Epithelial cell of alveolus of lung (primary cell): ENCODE results near the gene OR12D1. TPM values are rescaled to one million over a fixed set of nuclear protein-coding genes. Genes with fewer than 3 reads are reported as not detected.

ENCODE experiments used
- total RNA-seq: library from RNA; depleted of rRNA; stranded (reverse); fragments of >200 nt; gene quantifications from 2 replicates; pipeline ENCODE4 v1.2.1, GENCODE V29; 2015

The OR12D1 gene
- not detected in 2 replicates for total RNA-seq

DNA sequence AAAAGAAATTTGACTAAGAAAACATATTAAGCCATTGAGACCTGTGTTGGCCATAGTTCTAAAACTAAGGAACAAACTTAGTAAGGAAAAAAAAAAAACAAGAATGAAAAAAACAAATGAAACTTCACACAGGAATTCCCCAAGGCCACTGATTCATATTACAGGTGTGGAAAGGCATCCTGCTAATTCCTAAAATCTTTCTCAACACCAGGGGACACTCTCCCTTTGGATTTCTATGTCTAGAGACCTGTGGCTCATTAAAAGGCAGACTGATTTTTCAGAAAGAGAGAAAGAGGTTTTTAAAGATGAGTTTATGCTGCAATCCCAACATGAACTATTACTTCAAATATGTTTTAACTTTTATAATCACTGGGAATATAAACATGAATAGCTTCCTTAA is at the start of gene OR12D1:
Gene OR12D1, plus strand, starts transcription at position 341 of the 400 bp plus-strand sequence.

DNA sequence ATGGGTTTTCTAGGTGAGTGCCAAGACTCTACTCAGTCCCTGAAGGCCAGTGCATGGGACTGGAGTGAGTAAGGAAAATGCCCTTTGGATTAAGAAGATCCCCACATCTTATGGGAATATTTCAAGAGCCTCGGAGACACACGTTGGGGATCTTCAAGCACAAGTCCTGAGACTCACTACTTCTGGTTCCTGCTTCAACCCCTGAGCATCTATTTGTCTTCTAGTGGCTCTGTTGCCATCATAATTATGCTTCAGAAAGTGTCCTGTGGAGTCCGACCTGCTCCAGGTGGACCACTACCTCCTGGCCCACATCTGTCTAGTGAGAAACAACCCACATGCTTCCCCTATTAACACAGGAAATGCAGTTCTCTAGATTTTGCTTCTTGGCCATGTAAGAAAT is 46.0 kb upstream of the OR12D1 start, which contains the start of gene OR5V1:
Gene OR5V1, minus strand, starts transcription at position 101 of the 400 bp plus-strand sequence. CDS start 12,670 bp downstream, outside the sequence.

DNA sequence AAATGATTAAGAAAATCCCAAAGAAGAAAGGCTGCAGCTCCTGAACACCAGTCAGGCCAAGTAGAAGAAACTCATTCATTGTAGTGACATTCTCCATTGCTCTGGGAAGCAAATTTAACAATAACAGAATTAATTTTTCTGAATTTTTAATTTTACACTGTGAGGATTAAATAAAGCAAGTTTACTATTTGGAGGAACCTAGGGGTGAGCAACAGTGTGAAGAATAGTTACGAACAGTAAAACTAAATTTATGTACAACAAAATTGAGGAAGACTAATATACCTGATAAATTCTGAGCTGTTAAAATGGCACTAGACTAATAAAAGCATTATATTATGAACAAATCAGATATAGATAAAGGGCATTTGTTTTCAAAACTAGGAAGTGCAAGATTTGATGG is 39.5 kb upstream of the OR12D1 start, which contains the start of gene OR12D3:
Gene OR12D3, minus strand, starts transcription at position 101 of the 400 bp plus-strand sequence. Its CDS starts 4 bp downstream, at position 97.

DNA sequence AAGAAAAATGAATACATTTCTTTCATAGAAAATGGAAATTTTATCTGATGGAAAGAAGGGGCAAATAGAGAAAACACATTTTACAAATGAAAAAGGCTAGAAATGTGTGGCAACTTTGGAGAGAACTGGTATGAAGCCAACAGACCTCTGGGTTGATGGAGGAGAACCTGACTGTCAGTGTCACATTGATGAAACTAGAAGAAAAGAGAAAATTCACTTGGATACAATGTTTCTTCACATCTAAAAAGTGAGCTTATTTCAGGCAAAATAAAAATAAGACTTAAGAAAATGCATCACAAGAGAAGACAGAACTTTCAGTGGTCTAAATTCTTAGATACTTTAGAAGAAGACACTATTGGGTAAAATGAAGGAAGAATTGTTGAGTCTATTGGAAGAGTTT is 19.4 kb upstream of the OR12D1 start, which contains the start of gene OR12D2:
Gene OR12D2, plus strand, starts transcription at position 301 of the 400 bp plus-strand sequence. CDS start 1,069 bp downstream, outside the sequence.

DNA sequence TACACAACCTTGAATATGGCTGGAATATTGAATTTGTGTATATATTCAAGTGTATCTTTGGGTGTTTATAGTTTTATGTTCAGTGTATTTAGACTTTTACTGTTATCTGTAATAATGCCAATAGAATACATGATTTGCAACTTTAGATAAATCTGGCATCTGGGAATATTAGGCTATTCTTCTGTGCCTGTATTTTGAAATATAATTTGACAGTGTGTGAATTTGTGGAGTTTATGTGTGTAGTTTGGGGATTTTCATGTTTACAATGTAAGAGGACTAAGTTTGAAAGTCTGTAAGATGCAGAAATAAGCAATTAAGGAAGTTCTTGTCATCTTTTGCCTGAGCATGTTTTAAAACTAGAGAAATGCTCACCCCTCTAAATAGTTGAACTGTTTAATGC is 24.3 kb downstream of the OR12D1 start, which contains the start of gene OR10C1:
Gene OR10C1, plus strand, starts transcription at position 301 of the 400 bp plus-strand sequence. CDS start 710 bp downstream, outside the sequence.

DNA sequence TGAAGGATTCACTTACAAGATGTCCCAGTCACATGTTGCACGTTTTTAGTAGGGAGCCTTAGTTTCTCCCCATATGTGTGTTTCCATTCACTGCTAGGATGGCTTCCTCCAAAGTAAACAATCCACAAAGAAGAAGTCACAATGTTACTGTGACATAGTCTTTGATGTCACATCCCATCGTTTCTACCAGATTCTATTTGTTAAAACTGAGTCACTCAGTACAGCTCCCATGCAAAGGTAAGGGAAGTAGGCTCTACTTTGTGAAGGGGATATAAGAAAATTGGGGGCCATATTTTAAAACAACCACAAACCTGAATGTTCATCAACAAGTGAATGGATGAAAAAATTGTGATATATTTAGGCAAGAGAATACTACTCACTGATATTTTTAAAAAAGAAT is 42.2 kb downstream of the OR12D1 start, which contains the start of the genes OR11A1 and OR2H1:
Gene OR11A1, minus strand, starts transcription at position 101 of the 400 bp plus-strand sequence. CDS start 29,430 bp downstream, outside the sequence.
Gene OR2H1, plus strand, starts transcription at position 185 of the 400 bp plus-strand sequence. CDS start 4,615 bp downstream, outside the sequence.

Other genes starting within 250 kb of the OR12D1 start
- not detected in 2 replicates for gene OR2J2, start 244.0 kb upstream of the OR12D1 start, total RNA-seq
- not detected in 2 replicates for gene OR14J1, start 113.2 kb upstream of the OR12D1 start, total RNA-seq
- not detected in 2 replicates for gene OR5V1, start 46.1 kb upstream of the OR12D1 start, total RNA-seq
- not detected in 2 replicates for gene OR12D3, start 39.6 kb upstream of the OR12D1 start, total RNA-seq
- gene OR12D2, start 19.3 kb upstream of the OR12D1 start, total RNA-seq, result not detected in 2 replicates
- not detected in 2 replicates for gene OR10C1, start 24.4 kb downstream of the OR12D1 start, total RNA-seq
- not detected in 2 replicates for gene OR11A1, start 42.1 kb downstream of the OR12D1 start, total RNA-seq
- gene OR2H1, start 42.2 kb downstream of the OR12D1 start, total RNA-seq, result not detected in 2 replicates
- not detected in 2 replicates for gene MAS1L, start 73.0 kb downstream of the OR12D1 start, total RNA-seq
- gene UBD, start 144.8 kb downstream of the OR12D1 start, total RNA-seq, result 0.13 TPM in 1 of 2 replicates, not detected in the other
- not detected in 2 replicates for gene OR2H2, start 170.2 kb downstream of the OR12D1 start, total RNA-seq
- gene GABBR1, start 218.3 kb downstream of the OR12D1 start, total RNA-seq, result 4.0 and 12.3 TPM in 2 replicates
- not detected in 2 replicates for gene MOG, start 242.2 kb downstream of the OR12D1 start, total RNA-seq